SK-N-SH (cell line): ENCODE results near the gene RAMP1. TPM values are rescaled to one million over a fixed set of nuclear protein-coding genes. Genes with fewer than 3 reads are reported as not detected.
A peak's percentile ranks its signal among the peaks of the same experiment; 100 is the strongest.

Source experiments
- CTCF ChIA-PET: fragments of 300-600, 350-600 bp; formaldehyde crosslinking; extraction: SDS; loops from one replicate; lab custom pipeline; 2021; lab: Yijun Ruan, JAX
- POLR2A ChIA-PET: fragments of 350-600 bp; sonication (Branson Sonifier 250); formaldehyde crosslinking; extraction: SDS; loops from one replicate; lab custom pipeline; 2020; ENCODE audit warnings: antibody characterized with exemption, inconsistent platforms; lab: Yijun Ruan, JAX
- DNase-seq: peaks from one replicate; pipeline ENCODE4 v3.0.0; 2012
- H2AFZ ChIP-seq: fragments of 200-600 bp; sonication (generic); 2 replicates; pipeline ENCODE4 v1.8.1; 2016; ENCODE audit warnings: antibody characterized with exemption, mild to moderate bottlenecking, low read depth
- H3F3A ChIP-seq: fragments of 200-600 bp; sonication (generic); replicated peaks from 2 replicates; pipeline ENCODE3; 2016; ENCODE audit warnings: antibody characterized with exemption, mild to moderate bottlenecking; ENCODE audit not compliant: insufficient read depth
- H3K27ac ChIP-seq, 2 experiments: fragments of 200-500 bp in 1 of 2; fragments of 200-600 bp in 1 of 2; sonication (Bioruptor generic) in 1 of 2; sonication (generic), shearing (Covaris generic) in 1 of 2; 2 replicates each; pipeline versions ENCODE4 v1.5.1 to v1.6.1; 2014 to 2016; ENCODE audit warnings: low read depth in 2 of 2, inconsistent platforms in 1 of 2, low read length in 1 of 2, mild to moderate bottlenecking in 1 of 2, mixed read lengths in 1 of 2
- H3K27me3 ChIP-seq: fragments of 200-600 bp; sonication (generic), shearing (Covaris generic); 2 replicates; pipeline ENCODE4 v1.6.1; 2016; ENCODE audit warnings: mixed run types; ENCODE audit not compliant: insufficient read depth
- H3K36me3 ChIP-seq, 2 experiments: fragments of 200-500 bp in 1 of 2; fragments of 200-600 bp in 1 of 2; sonication (Bioruptor generic) in 1 of 2; sonication (generic) in 1 of 2; replicated peaks in 1 of 2; 2 replicates each; pipeline versions ENCODE3 to v1.5.1; 2014 to 2016; ENCODE audit warnings: low read length in 1 of 2, mild to moderate bottlenecking in 1 of 2; ENCODE audit not compliant: insufficient read depth in 2 of 2, control insufficient read depth in 1 of 2
- H3K4me1 ChIP-seq, 2 experiments: fragments of 200-500 bp in 1 of 2; fragments of 200-600 bp in 1 of 2; sonication (Bioruptor generic) in 1 of 2; sonication (generic), shearing (Covaris generic) in 1 of 2; 2 replicates each; pipeline versions ENCODE4 v1.5.1 to v1.6.1; 2014 to 2016; ENCODE audit warnings: low read depth in 1 of 2, low read length in 1 of 2, mixed run types in 1 of 2; ENCODE audit not compliant: insufficient read depth in 2 of 2, control insufficient read depth in 1 of 2
- H3K4me2 ChIP-seq: fragments of 200-600 bp; sonication (generic), shearing (Covaris generic); 2 replicates; pipeline ENCODE4 v1.6.1; 2017; ENCODE audit warnings: mixed run types
- H3K4me3 ChIP-seq, 2 experiments: fragments of 200-500 bp in 1 of 2; fragments of 200-600 bp in 1 of 2; sonication (Bioruptor generic) in 1 of 2; sonication (generic), shearing (Covaris generic) in 1 of 2; 2 replicates each; pipeline versions ENCODE4 v1.5.1 to v1.8.1; 2014 to 2016; ENCODE audit warnings: low read depth in 2 of 2, inconsistent platforms in 1 of 2, low read length in 1 of 2, mild to moderate bottlenecking in 1 of 2, mixed read lengths in 1 of 2, moderate library complexity in 1 of 2
- H3K79me2 ChIP-seq: fragments of 200-600 bp; sonication (generic); 2 replicates; pipeline ENCODE4 v1.8.1; 2017; ENCODE audit warnings: mild to moderate bottlenecking; ENCODE audit not compliant: insufficient read depth
- H3K9ac ChIP-seq: fragments of 200-600 bp; sonication (generic); 2 replicates; pipeline ENCODE4 v1.6.1; 2017; ENCODE audit warnings: mixed run types
- H3K9me2 ChIP-seq: fragments of 200-600 bp; sonication (generic); 2 replicates; pipeline ENCODE4 v1.6.1; 2017; ENCODE audit warnings: mixed run types
- H3K9me3 ChIP-seq: fragments of 200-600 bp; sonication (generic); 2 replicates; pipeline ENCODE4 v1.6.1; 2017; ENCODE audit warnings: mixed run types, mild to moderate bottlenecking, moderate library complexity
- H4K20me1 ChIP-seq: fragments of 200-600 bp; sonication (generic); 2 replicates; pipeline ENCODE4 v1.6.1; 2017; ENCODE audit warnings: mild to moderate bottlenecking, mixed run types; ENCODE audit not compliant: insufficient read depth
- CHD2 ChIP-seq: fragments of 150-350 bp; IDR thresholded peaks from 2 replicates; pipeline ENCODE4 v1.6.1; 2018; ENCODE audit warnings: low read length; ENCODE audit not compliant: partially characterized antibody
- CTCF ChIP-seq: fragments of 200-600 bp; sonication (generic); IDR thresholded peaks from 2 replicates; pipeline ENCODE4 v1.6.1; 2017; ENCODE audit warnings: antibody characterized with exemption, mild to moderate bottlenecking, moderate library complexity
- EP300 ChIP-seq, 2 experiments: IDR thresholded peaks; 2 replicates each; pipeline versions ENCODE4 v1.4.0 to v1.6.1; 2012; ENCODE audit warnings: borderline replicate concordance in 1 of 2, low read depth in 1 of 2, low read length in 1 of 2
- FOSL2 ChIP-seq: IDR thresholded peaks from 2 replicates; pipeline ENCODE4 v1.4.0; 2012; ENCODE audit warnings: low read depth, mild to moderate bottlenecking, moderate library complexity, borderline replicate concordance
- FOXJ3 ChIP-seq: sonication (generic); formaldehyde crosslinking; IDR thresholded peaks from 2 replicates; pipeline ENCODE4 v1.5.1; 2020; ENCODE audit warnings: mild to moderate bottlenecking, missing genetic modification reagents
- GABPA ChIP-seq: IDR thresholded peaks from 2 replicates; pipeline ENCODE4 v1.4.0; 2012; ENCODE audit warnings: low read depth, mild to moderate bottlenecking
- JUND ChIP-seq: IDR thresholded peaks from 2 replicates; pipeline ENCODE4 v1.4.0; 2012
- MXI1 ChIP-seq: IDR thresholded peaks from 2 replicates; pipeline ENCODE4 v1.6.1; 2012; ENCODE audit warnings: mild to moderate bottlenecking, low read depth, low read length, improper control_type of control experiment
- POLR2AphosphoS5 ChIP-seq: IDR thresholded peaks from 2 replicates; pipeline ENCODE4 v1.6.1; 2012; ENCODE audit warnings: low read depth, low read length
- RAD21 ChIP-seq: IDR thresholded peaks from 2 replicates; pipeline ENCODE4 v1.6.1; 2012; ENCODE audit warnings: mild to moderate bottlenecking, low read length
- SIN3A ChIP-seq: IDR thresholded peaks from 2 replicates; pipeline ENCODE4 v1.6.1; 2012; ENCODE audit warnings: low read depth, mild to moderate bottlenecking, low read length, moderate library complexity, borderline replicate concordance
- SMC3 ChIP-seq: IDR thresholded peaks from 2 replicates; pipeline ENCODE4 v1.6.1; 2012; ENCODE audit warnings: low read depth, low read length, improper control_type of control experiment
- TAF1 ChIP-seq: IDR thresholded peaks from 2 replicates; pipeline ENCODE4 v1.6.1; 2012; ENCODE audit warnings: low read depth, mild to moderate bottlenecking, low read length, moderate library complexity, borderline replicate concordance
- USF1 ChIP-seq: IDR thresholded peaks from 2 replicates; pipeline ENCODE4 v1.4.0; 2012; ENCODE audit warnings: low read depth, borderline replicate concordance
- WGBS: methylation state at CpG from one replicate; pipeline ENCODE4 v1.1.6; 2017; ENCODE audit warnings: low lambda C conversion rate; 5-methylcytosine and 5-hydroxymethylcytosine counted together
- polyA plus RNA-seq, 3 experiments: library from polyadenylated mRNA; depleted of rRNA; stranded (reverse); fragments of >200 nt; gene quantifications; 2 replicates each; pipeline ENCODE4 v1.2.3, GENCODE V29; 2012
- TF ChIP-seq, protein P1 (sequence below): fragments of 150-350 bp; IDR thresholded peaks from 2 replicates; pipeline ENCODE4 v1.6.1; 2017; ENCODE audit warnings: antibody characterized with exemption, low read length, low read depth, borderline replicate concordance
- TF ChIP-seq, protein P2 (sequence below): IDR thresholded peaks from 2 replicates; pipeline ENCODE4 v1.4.0; 2012; ENCODE audit warnings: low read depth

Gene RAMP1
- polyA plus RNA-seq, 1 of the 3 experiments (the other 2 are of a cell fraction), result 27.9 TPM

GRCh38 chr2:237895544-237896506, 36.4 kb downstream of the RAMP1 start:
- Histone ChIP-seq H3K27me3 (no peaks in the 10 kb centered on the region), H3K27ac (peak overlapping the region in 1 of 2 experiments; percentile 89; a peak in 2 of 4 replicates), H3K36me3 (no peaks in the 10 kb centered on the region), H3K9ac (no peak overlapping the region), H3K9me3 (no peaks in the 10 kb centered on the region), H3K4me3 (no peak overlapping the region), H3F3A (no peaks in the 10 kb centered on the region), H2AFZ (no peak overlapping the region), H3K4me1 (peaks cover 7 to 55% of the 10 kb centered on the region in 2 experiments; a peak in 3 of 4 replicates), H3K79me2 (no peaks in the 10 kb centered on the region), H3K4me2 (no peak overlapping the region; the same call in 1 of the 2 replicates), H3K9me2 (no peaks in the 10 kb centered on the region), H4K20me1 (no peaks in the 10 kb centered on the region)
- ChIA-PET POLR2A (interaction anchor here (1.9 kb wide), 1 partner anchor 11 kb away, joined by 7 read pairs; no protein-coding TSS in a partner anchor), CTCF (interaction anchor here (1.4 to 2.6 kb wide), 2 partner anchors 10 to 27 kb away, joined by 4 to 11 read pairs; no protein-coding TSS in a partner anchor)
- 83% methylated on average over 12 of the region's 27 CpGs for WGBS
- peak; percentile 72 for DNase-seq
- TF ChIP-seq CHD2, result peak; percentile 36
- 0 out of 4 replicates have a peak, but pooled peaks of 1 of the 2 experiments have one; percentile 16 for TF ChIP-seq EP300 (IDR thresholded peaks at IDR 0.05; ENCODE audit: borderline replicate concordance in 1 of 2, low read depth in 1 of 2, low read length in 1 of 2)
- TF ChIP-seq FOSL2, result no peak

GRCh38 chr2:237896507-237896892, 37.1 kb downstream of the RAMP1 start:
- H3K9ac ChIP-seq, result no peak overlapping the region
- no peak overlapping the region for H3K4me3 ChIP-seq
- WGBS, result 90% methylated on average over 6 of the region's 7 CpGs
- no peaks in the 10 kb centered on the region for H3K9me3 ChIP-seq
- CTCF ChIA-PET, result interaction anchor here (1.4 to 2.6 kb wide), 2 partner anchors 11 to 27 kb away, joined by 4 to 11 read pairs; no protein-coding TSS in a partner anchor
- POLR2A ChIA-PET, result interaction anchor here (1.9 kb wide), 1 partner anchor 12 kb away, joined by 7 read pairs; no protein-coding TSS in a partner anchor
- H4K20me1 ChIP-seq, result no peaks in the 10 kb centered on the region
- H3K27me3 ChIP-seq, result no peaks in the 10 kb centered on the region
- no peaks in the 10 kb centered on the region for H3F3A ChIP-seq
- no peaks in the 10 kb centered on the region for H3K36me3 ChIP-seq
- peaks cover 7 to 58% of the 10 kb centered on the region in 2 experiments; a peak in 3 of 4 replicates for H3K4me1 ChIP-seq
- H3K4me2 ChIP-seq, result no peak overlapping the region; the same call in 1 of the 2 replicates
- no peak overlapping the region for H2AFZ ChIP-seq
- no peaks in the 10 kb centered on the region for H3K79me2 ChIP-seq
- H3K27ac ChIP-seq, result peak overlapping the region in 1 of 2 experiments; percentile 89; a peak in 2 of 4 replicates
- no peaks in the 10 kb centered on the region for H3K9me2 ChIP-seq
- no peak for DNase-seq
- TF ChIP-seq MXI1, result no peak
- TF ChIP-seq SIN3A, result no peak
- no peak for TF ChIP-seq CHD2
- no peak for TF ChIP-seq USF1
- TF ChIP-seq, protein P1, sequence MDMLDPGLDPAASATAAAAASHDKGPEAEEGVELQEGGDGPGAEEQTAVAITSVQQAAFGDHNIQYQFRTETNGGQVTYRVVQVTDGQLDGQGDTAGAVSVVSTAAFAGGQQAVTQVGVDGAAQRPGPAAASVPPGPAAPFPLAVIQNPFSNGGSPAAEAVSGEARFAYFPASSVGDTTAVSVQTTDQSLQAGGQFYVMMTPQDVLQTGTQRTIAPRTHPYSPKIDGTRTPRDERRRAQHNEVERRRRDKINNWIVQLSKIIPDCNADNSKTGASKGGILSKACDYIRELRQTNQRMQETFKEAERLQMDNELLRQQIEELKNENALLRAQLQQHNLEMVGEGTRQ, result no peak
- TF ChIP-seq RAD21, result no peak
- TF ChIP-seq TAF1, result no peak
- TF ChIP-seq JUND, result no peak
- no peak for TF ChIP-seq SMC3
- no peak for TF ChIP-seq POLR2AphosphoS5
- TF ChIP-seq FOSL2, result no peak
- TF ChIP-seq, protein P2, sequence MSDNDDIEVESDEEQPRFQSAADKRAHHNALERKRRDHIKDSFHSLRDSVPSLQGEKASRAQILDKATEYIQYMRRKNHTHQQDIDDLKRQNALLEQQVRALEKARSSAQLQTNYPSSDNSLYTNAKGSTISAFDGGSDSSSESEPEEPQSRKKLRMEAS, result no peak
- no peak for TF ChIP-seq EP300 (IDR thresholded peaks at IDR 0.05; ENCODE audit: borderline replicate concordance in 1 of 2, low read depth in 1 of 2, low read length in 1 of 2)
- no peak for TF ChIP-seq FOXJ3
- TF ChIP-seq GABPA, result no peak
- TF ChIP-seq CTCF, result no peak
